K562 (cell line): Measurements from ENCODE around the gene TSKS.

Source experiments
- ADNP ChIP-seq: fragments of 200-800 bp; sonication (Bioruptor generic); IDR thresholded peaks from 2 replicates; pipeline ENCODE4 v1.6.1; 2016; ENCODE audit warnings: missing genetic modification characterization, missing compliant biosample characterization
- CBX5 ChIP-seq: IDR thresholded peaks from 2 replicates; pipeline ENCODE4 v1.6.1; 2014; ENCODE audit warnings: low read depth, borderline replicate concordance
- CBX8 ChIP-seq: fragments of 200-600 bp; sonication (generic); IDR thresholded peaks from 2 replicates; pipeline ENCODE4 v1.6.1; 2012; ENCODE audit warnings: borderline replicate concordance, mixed run types, low read depth, mild to moderate bottlenecking, moderate library complexity, mixed read lengths, low read length, control low read depth, inconsistent platforms; ENCODE audit not compliant: poor library complexity, severe bottlenecking; ENCODE audit errors: extremely low read depth
- CXXC5 ChIP-seq: fragments of 250-450 bp; sonication (Bioruptor Pico); IDR thresholded peaks from 2 replicates; pipeline ENCODE4 v1.8.0; 2022; ENCODE audit warnings: inconsistent platforms, mild to moderate bottlenecking, moderate library complexity
- HMG20A ChIP-seq: fragments of 450-650 bp; formaldehyde crosslinking; conservative IDR thresholded peaks from 2 replicates; pipeline ENCODE4 v1.4.0; 2020; ENCODE audit warnings: mild to moderate bottlenecking, mixed read lengths
- MED1 ChIP-seq: sonication (generic); formaldehyde crosslinking; IDR thresholded peaks from 2 replicates; pipeline ENCODE4 v1.8.1; 2023; ENCODE audit warnings: missing genetic modification reagents, borderline replicate concordance
- MEF2D ChIP-seq: conservative IDR thresholded peaks from 2 replicates; pipeline ENCODE4 v1.6.1; 2016; ENCODE audit warnings: low read depth, missing genetic modification characterization, missing compliant biosample characterization
- PHF8 ChIP-seq: fragments of 200-600 bp; sonication (generic); IDR thresholded peaks from 2 replicates; pipeline ENCODE4 v1.6.1; 2012; ENCODE audit warnings: mixed run types, mild to moderate bottlenecking, inconsistent platforms, low read length, moderate library complexity, borderline replicate concordance
- TF ChIP-seq, protein P1 (sequence below), 3 experiments: IDR thresholded peaks in 2 of 3; conservative IDR thresholded peaks in 1 of 3; 2 replicates each; pipeline ENCODE4 v1.5.1; 2011 to 2012; ENCODE audit warnings: low read length in 3 of 3, mild to moderate bottlenecking in 3 of 3, control low read depth in 2 of 3, improper control_type of control experiment in 1 of 3, inconsistent platforms in 1 of 3, low read depth in 1 of 3, mixed read lengths in 1 of 3, moderate library complexity in 1 of 3; ENCODE audit not compliant: insufficient read depth in 2 of 3
- TF ChIP-seq, protein P2 (sequence below): fragments of 450-650 bp; IDR thresholded peaks from 2 replicates; pipeline ENCODE4 v1.6.1; 2016; ENCODE audit warnings: antibody characterized with exemption
- TF ChIP-seq, protein P3 (sequence below): fragments of 450-650 bp; IDR thresholded peaks from 2 replicates; pipeline ENCODE4 v1.6.1; 2016
- TF ChIP-seq, protein P4 (sequence below): sonication (generic); formaldehyde crosslinking; IDR thresholded peaks from 2 replicates; pipeline ENCODE4 v1.8.1; 2023; ENCODE audit warnings: mild to moderate bottlenecking, missing genetic modification reagents
- TF ChIP-seq, protein P5 (sequence below): sonication (generic); formaldehyde crosslinking; IDR thresholded peaks from 2 replicates; pipeline ENCODE4 v1.8.1; 2022; ENCODE audit warnings: missing genetic modification reagents

DNA sequence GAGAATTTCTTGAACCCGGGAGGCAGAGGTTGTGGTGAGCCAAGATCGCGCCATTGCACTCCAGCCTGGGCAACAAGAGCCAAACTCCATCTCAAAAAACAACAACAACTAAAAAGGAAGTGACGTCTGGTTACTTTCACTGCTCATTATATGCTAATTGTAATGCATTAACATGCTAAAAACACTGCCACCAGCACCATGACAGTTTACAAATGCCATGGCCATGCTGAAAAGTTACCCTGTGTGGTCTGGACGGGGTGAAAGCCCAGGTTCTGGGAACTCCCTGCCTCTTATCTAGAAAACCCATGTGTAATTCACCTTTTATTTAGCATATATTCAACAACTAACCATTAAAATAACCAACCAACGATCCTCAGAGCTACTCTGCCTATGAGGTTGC, 44.1 kb downstream of the TSKS start:
- TF ChIP-seq CXXC5 (CRISPR knock-in tag): no peak
- no peak for TF ChIP-seq HMG20A (CRISPR knock-in tag)
- TF ChIP-seq, protein P1, sequence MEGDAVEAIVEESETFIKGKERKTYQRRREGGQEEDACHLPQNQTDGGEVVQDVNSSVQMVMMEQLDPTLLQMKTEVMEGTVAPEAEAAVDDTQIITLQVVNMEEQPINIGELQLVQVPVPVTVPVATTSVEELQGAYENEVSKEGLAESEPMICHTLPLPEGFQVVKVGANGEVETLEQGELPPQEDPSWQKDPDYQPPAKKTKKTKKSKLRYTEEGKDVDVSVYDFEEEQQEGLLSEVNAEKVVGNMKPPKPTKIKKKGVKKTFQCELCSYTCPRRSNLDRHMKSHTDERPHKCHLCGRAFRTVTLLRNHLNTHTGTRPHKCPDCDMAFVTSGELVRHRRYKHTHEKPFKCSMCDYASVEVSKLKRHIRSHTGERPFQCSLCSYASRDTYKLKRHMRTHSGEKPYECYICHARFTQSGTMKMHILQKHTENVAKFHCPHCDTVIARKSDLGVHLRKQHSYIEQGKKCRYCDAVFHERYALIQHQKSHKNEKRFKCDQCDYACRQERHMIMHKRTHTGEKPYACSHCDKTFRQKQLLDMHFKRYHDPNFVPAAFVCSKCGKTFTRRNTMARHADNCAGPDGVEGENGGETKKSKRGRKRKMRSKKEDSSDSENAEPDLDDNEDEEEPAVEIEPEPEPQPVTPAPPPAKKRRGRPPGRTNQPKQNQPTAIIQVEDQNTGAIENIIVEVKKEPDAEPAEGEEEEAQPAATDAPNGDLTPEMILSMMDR (IDR thresholded peaks at IDR 0.05 in 2 of 3, conservative IDR thresholded peaks at IDR 0.05 in 1 of 3; ENCODE audit: insufficient read depth in 2 of 3, low read depth in 1 of 3, low read length in 3 of 3): no peak
- TF ChIP-seq, protein P2, sequence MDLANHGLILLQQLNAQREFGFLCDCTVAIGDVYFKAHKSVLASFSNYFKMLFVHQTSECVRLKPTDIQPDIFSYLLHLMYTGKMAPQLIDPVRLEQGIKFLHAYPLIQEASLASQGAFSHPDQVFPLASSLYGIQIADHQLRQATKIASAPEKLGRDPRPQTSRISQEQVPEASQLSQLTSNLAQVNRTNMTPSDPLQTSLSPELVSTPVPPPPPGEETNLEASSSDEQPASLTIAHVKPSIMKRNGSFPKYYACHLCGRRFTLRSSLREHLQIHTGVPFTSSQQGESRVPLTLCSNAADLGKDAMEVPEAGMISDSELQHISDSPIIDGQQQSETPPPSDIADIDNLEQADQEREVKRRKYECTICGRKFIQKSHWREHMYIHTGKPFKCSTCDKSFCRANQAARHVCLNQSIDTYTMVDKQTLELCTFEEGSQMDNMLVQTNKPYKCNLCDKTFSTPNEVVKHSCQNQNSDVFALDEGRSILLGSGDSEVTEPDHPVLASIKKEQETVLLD: no peak
- no peak for TF ChIP-seq MEF2D (tag)
- no peak for TF ChIP-seq CBX5
- no peak for TF ChIP-seq ADNP
- TF ChIP-seq, protein P3, sequence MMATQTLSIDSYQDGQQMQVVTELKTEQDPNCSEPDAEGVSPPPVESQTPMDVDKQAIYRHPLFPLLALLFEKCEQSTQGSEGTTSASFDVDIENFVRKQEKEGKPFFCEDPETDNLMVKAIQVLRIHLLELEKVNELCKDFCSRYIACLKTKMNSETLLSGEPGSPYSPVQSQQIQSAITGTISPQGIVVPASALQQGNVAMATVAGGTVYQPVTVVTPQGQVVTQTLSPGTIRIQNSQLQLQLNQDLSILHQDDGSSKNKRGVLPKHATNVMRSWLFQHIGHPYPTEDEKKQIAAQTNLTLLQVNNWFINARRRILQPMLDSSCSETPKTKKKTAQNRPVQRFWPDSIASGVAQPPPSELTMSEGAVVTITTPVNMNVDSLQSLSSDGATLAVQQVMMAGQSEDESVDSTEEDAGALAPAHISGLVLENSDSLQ: no peak
- TF ChIP-seq, protein P4, sequence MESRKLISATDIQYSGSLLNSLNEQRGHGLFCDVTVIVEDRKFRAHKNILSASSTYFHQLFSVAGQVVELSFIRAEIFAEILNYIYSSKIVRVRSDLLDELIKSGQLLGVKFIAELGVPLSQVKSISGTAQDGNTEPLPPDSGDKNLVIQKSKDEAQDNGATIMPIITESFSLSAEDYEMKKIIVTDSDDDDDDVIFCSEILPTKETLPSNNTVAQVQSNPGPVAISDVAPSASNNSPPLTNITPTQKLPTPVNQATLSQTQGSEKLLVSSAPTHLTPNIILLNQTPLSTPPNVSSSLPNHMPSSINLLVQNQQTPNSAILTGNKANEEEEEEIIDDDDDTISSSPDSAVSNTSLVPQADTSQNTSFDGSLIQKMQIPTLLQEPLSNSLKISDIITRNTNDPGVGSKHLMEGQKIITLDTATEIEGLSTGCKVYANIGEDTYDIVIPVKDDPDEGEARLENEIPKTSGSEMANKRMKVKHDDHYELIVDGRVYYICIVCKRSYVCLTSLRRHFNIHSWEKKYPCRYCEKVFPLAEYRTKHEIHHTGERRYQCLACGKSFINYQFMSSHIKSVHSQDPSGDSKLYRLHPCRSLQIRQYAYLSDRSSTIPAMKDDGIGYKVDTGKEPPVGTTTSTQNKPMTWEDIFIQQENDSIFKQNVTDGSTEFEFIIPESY (CRISPR knock-in tag): no peak
- no peak for TF ChIP-seq PHF8
- TF ChIP-seq CBX8: no peak
- TF ChIP-seq MED1: no peak
- TF ChIP-seq, protein P5, sequence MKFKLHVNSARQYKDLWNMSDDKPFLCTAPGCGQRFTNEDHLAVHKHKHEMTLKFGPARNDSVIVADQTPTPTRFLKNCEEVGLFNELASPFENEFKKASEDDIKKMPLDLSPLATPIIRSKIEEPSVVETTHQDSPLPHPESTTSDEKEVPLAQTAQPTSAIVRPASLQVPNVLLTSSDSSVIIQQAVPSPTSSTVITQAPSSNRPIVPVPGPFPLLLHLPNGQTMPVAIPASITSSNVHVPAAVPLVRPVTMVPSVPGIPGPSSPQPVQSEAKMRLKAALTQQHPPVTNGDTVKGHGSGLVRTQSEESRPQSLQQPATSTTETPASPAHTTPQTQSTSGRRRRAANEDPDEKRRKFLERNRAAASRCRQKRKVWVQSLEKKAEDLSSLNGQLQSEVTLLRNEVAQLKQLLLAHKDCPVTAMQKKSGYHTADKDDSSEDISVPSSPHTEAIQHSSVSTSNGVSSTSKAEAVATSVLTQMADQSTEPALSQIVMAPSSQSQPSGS (CRISPR knock-in tag): no peak
